Measurements from ENCODE around the gene PPP1R9A.
A peak's percentile ranks its signal among the peaks of the same experiment; 100 is the strongest.

The PPP1R9A gene

DNA sequence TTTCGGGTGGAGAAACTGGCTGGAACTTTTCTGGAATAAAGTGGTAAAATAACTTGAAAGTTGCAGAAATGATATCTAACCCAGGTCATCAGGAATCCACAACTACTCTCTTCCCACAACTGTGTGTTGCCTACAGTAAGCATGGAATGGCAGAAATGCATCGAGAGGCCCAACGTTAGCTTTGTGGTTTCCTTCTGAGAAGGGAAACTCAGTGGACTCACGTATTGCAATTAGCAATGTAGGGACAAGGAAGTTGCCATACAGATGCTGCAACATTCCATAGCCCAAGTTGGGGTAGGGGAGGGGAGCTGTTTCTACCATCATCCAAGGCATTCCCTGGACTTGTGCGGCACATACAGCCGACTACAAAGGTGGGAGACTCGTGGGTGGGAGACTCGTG, 415.0 kb downstream of the PPP1R9A start:
- DNase-seq (ENCODE audit: low read depth, low spot score) = no peak
- H3K4me3 ChIP-seq (ENCODE audit: low read length) = no peak overlapping the region

GRCh38 chr7:95322854-95323253, 415.5 kb downstream of the PPP1R9A start:
- DNase-seq (ENCODE audit: low read depth, low spot score) = no peak
- H3K4me3 ChIP-seq (ENCODE audit: low read length) = no peak overlapping the region

- no peak for DNase-seq (ENCODE audit: low read depth, low spot score)
- H3K4me3 ChIP-seq (ENCODE audit: low read length) = no peak overlapping the region
These were observed 416.2 kb downstream of the PPP1R9A start for GRCh38 chr7:95323410-95324129.

- DNase-seq (ENCODE audit: low read depth, low spot score) = no peak
- H3K4me3 ChIP-seq (ENCODE audit: low read length) = no peak within 1 kb of the TSS
These were observed 417.0 kb downstream of the PPP1R9A start, which contains the start of gene PON1 for GRCh38 chr7:95324431-95324830. TSS of gene PON1 (minus strand) at chr7:95324532. CDS start at chr7:95324475, 57 bp downstream.

- DNase-seq (ENCODE audit: low read depth, low spot score) = no peak
- no peak overlapping the region for H3K4me3 ChIP-seq (ENCODE audit: low read length)
These were observed 420.0 kb downstream of the PPP1R9A start for GRCh38 chr7:95327356-95327755.

GRCh38 chr7:95330204-95330960, 423.0 kb downstream of the PPP1R9A start:
- no peak for DNase-seq (ENCODE audit: low read depth, low spot score)
- peak overlapping the region; percentile 19; the same call in 1 of the 2 replicates for H3K4me3 ChIP-seq (ENCODE audit: low read length)

- H3K4me3 ChIP-seq (ENCODE audit: low read length) = 0 out of 2 replicates have a peak overlapping the region, but pooled peaks have one; percentile 19
- DNase-seq (ENCODE audit: low read depth, low spot score) = no peak
These were observed 423.6 kb downstream of the PPP1R9A start for GRCh38 chr7:95330961-95331337.

GRCh38 chr7:95334447-95334846, 427.1 kb downstream of the PPP1R9A start:
- no peak overlapping the region for H3K4me3 ChIP-seq (ENCODE audit: low read length)
- no peak for DNase-seq (ENCODE audit: low read depth, low spot score)

DNA sequence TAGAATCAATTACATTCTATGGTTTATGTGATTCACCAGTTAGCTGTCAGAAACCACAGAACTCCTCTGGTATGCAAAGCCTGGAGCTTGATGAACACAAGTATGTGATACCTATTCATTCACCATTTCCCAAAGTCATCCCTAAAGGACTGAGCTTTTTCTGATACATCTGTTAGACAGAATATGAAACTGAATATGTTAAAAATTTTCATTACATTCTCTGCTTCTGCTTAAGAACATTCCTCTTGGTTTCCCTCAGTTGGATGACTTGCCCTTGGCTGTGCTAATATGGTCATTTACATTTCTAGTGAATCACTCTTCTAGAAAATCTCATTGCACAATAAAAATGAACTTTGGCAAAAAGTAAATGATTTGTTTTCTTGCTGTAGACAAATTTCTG, 427.7 kb downstream of the PPP1R9A start:
- H3K4me3 ChIP-seq (ENCODE audit: low read length) = no peak overlapping the region
- no peak for DNase-seq (ENCODE audit: low read depth, low spot score)

- no peak for DNase-seq (ENCODE audit: low read depth, low spot score)
These were observed 431.4 kb downstream of the PPP1R9A start for GRCh38 chr7:95338832-95339231.

GRCh38 chr7:95340491-95340890, 433.1 kb downstream of the PPP1R9A start:
- no peak overlapping the region for H3K4me3 ChIP-seq (ENCODE audit: low read length)
- DNase-seq (ENCODE audit: low read depth, low spot score) = no peak

More at GRCh38 chr7:95338832-95339231, 431.4 kb downstream of the PPP1R9A start:
- H3K4me3 ChIP-seq (ENCODE audit: low read length) = no peak overlapping the region

DNA sequence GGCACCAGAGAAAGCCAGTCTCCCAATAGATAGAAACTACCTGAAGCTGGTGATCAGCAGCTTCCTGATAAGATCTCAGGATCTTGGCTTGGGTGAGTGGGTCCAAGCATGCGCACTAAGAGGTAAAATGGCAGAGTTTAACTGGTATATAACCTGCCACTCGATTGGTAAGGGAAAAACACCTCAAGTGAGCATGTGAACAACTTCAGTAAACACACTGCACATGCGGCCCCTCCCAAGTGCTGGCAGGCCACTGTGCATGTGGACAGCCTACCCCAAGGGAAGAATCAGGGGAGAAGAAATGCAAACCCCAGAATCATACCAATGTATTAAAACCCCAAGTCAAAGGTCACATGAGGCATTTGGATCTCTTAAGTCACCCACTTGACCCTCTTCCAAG, 434.6 kb downstream of the PPP1R9A start:
- no peak for DNase-seq (ENCODE audit: low read depth, low spot score)

DNA sequence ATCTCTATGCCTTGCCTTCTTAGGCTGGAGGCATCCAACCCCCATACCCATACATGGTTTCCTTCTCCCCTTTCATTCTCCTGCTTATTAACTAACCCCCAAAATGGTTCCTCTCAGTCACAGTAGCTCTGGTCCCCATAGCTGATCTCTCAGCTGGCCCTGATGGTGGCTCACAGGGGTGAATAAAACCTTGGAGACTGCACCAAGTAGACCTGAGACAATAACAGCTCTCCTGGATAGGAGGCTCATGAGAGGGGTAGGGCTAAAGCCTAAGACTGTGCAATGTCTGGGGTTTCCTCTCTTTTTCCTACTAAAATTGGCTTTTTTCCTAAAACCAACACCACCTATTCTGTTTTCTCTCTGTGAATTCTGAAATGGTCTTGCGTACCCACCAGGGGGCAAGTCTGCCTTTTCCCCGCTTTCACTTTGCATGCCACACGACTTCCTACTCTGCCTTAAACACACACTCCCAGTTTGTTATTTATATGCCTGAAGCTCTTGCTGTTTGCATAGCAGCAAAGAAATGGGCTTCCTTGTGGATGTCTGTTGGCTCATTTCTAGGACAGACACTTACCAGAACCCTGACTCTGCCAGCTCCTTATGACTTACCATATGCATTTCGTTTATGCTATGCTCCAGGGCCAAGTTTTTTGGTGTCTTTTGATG, 435.4 kb downstream of the PPP1R9A start:
- H3K4me3 ChIP-seq (ENCODE audit: low read length) = no peak overlapping the region
- peak; percentile 36 for DNase-seq (ENCODE audit: low read depth, low spot score)

More for the DNA sequence above, 434.6 kb downstream of the PPP1R9A start:
- no peak overlapping the region for H3K4me3 ChIP-seq (ENCODE audit: low read length)

All from Jurkat, Clone E6-1 (cell line).